GM12892 (cell line): ENCODE measurements around the gene PDE1C.

Experiments used
- POLR2A ChIP-seq: IDR thresholded peaks from 2 replicates; pipeline ENCODE4 v1.6.1; 2011; ENCODE audit warnings: low read depth, low read length, control low read depth
- TAF1 ChIP-seq: IDR thresholded peaks from 2 replicates; pipeline ENCODE4 v1.6.1; 2011; ENCODE audit warnings: low read depth, mild to moderate bottlenecking, control low read depth, low read length, borderline replicate concordance

DNA sequence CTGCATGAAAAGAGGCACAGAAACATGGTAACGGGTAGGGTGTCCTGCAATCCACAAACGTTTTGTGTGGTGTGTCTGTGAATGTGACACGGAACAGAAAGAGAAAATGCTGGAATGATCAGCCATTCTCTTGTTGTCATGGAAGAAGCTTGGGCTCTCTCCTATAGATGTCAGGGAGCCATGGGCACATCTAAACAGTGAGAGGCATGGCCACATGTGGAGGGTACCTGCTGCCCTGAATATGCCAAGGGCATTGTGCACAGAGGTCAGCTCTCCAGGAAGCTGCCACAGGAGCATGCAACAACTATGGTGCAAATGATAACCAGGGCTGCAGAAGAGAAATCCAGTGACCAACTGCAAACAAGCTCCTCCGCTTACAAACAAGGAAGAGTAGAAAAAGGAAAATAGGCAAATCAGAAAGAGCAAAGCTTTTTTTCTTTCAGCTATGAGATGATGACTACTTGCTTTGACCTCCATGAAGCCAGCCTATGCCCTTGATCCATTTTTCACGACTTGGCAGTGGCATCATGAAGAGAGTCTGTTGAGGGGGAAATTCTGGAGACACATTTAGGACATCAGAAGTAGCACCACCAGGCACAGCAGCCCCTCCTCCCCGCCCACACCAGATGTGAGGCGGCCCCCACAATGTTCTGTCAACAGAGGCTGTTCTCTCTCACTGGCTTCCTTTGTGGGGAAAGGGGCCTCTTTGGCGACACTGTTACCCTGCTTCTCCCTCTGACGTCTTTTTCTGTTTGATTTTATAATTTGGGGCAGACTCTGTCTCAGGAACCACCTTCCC lies 4.8 kb upstream of the PDE1C start:
- no peak for TF ChIP-seq POLR2A
- no peak for TF ChIP-seq TAF1
